Endodermal cell (in vitro differentiated cells): ENCODE data around the gene PLA2G3. TPM values are rescaled to one million over a fixed set of nuclear protein-coding genes. Genes with fewer than 3 reads are reported as not detected.

ENCODE experiments used
- DNase-seq: peaks from one replicate; pipeline ENCODE4 v3.0.0-alpha.2; 2017
- H3K27ac ChIP-seq: 2 replicates; pipeline ENCODE4 v1.5.1; 2013; ENCODE audit warnings: mild to moderate bottlenecking, low read depth, low read length, moderate library complexity
- H3K27me3 ChIP-seq: 2 replicates; pipeline ENCODE4 v1.6.1; 2013; ENCODE audit warnings: mild to moderate bottlenecking, low read length, moderate library complexity; ENCODE audit not compliant: insufficient read depth, control insufficient read depth, poor library complexity, severe bottlenecking
- H3K36me3 ChIP-seq: 2 replicates; pipeline ENCODE4 v1.7.0; 2013; ENCODE audit warnings: mild to moderate bottlenecking, low read length, moderate library complexity; ENCODE audit not compliant: control insufficient read depth, insufficient read depth
- H3K4me1 ChIP-seq: one replicate; pipeline ENCODE4 v1.7.0; 2013; ENCODE audit warnings: low read length; ENCODE audit not compliant: control insufficient read depth, insufficient read depth
- H3K4me3 ChIP-seq: 2 replicates; pipeline ENCODE4 v1.5.1; 2013; ENCODE audit warnings: mild to moderate bottlenecking, low read length, moderate library complexity
- H3K9ac ChIP-seq: 2 replicates; pipeline ENCODE4 v1.6.1; 2013; ENCODE audit warnings: mild to moderate bottlenecking, low read length, moderate library complexity; ENCODE audit not compliant: poor library complexity, severe bottlenecking; ENCODE audit errors: extremely low read depth
- H3K9me3 ChIP-seq: 2 replicates; pipeline ENCODE4 v1.6.1; 2013; ENCODE audit warnings: mild to moderate bottlenecking, low read length, moderate library complexity; ENCODE audit not compliant: control insufficient read depth
- H3K27ac Mint-ChIP-seq: 2 replicates; pipeline ENCODE4 v1.8.0; 2020; ENCODE audit warnings: mixed read lengths
- H3K27me3 Mint-ChIP-seq: 2 replicates; pipeline ENCODE4 v1.8.0; 2021; ENCODE audit warnings: mild to moderate bottlenecking, mixed read lengths; ENCODE audit not compliant: insufficient read depth
- H3K36me3 Mint-ChIP-seq: 2 replicates; pipeline ENCODE4 v1.8.0; 2020; ENCODE audit warnings: low read depth, mixed read lengths
- H3K4me1 Mint-ChIP-seq: 2 replicates; pipeline ENCODE4 v1.8.0; 2020; ENCODE audit warnings: mixed read lengths
- H3K4me3 Mint-ChIP-seq: 2 replicates; pipeline ENCODE4 v1.8.0; 2020; ENCODE audit warnings: mild to moderate bottlenecking, moderate library complexity, mixed read lengths
- H3K9me3 Mint-ChIP-seq: 2 replicates; pipeline ENCODE4 v1.8.0; 2020; ENCODE audit warnings: mild to moderate bottlenecking, mixed read lengths
- WGBS, 2 experiments: methylation state at CpG; one replicate each; pipeline versions ENCODE4 v1.1.5 to v1.1.7; 2013; ENCODE audit warnings: missing lambda C conversion rate in 2 of 2, mixed read lengths in 1 of 2; ENCODE audit not compliant: insufficient coverage in 1 of 2, insufficient read length in 1 of 2; 5-methylcytosine and 5-hydroxymethylcytosine counted together
- total RNA-seq, 2 donors: library from RNA; stranded (reverse); fragmentation: NEBNext Ultra II Directional in 1 of 2; extraction: Animal tissue kit (Norgen Biotek cat#: 25700) in 1 of 2; gene quantifications; 2 replicates in 1 of 2; 3 replicates in 1 of 2; pipeline ENCODE4 v1.2.1, GENCODE V29; 2021
- TF ChIP-seq, protein P1 (sequence below): fragments of 200-600 bp; sonication (generic); conservative IDR thresholded peaks from 2 replicates; pipeline ENCODE4 v1.5.0; 2021; ENCODE audit warnings: antibody characterized with exemption, mild to moderate bottlenecking

The PLA2G3 gene
- total RNA-seq, 2 donors from 2014 or later, result 4.1 to 4.6 TPM

DNA sequence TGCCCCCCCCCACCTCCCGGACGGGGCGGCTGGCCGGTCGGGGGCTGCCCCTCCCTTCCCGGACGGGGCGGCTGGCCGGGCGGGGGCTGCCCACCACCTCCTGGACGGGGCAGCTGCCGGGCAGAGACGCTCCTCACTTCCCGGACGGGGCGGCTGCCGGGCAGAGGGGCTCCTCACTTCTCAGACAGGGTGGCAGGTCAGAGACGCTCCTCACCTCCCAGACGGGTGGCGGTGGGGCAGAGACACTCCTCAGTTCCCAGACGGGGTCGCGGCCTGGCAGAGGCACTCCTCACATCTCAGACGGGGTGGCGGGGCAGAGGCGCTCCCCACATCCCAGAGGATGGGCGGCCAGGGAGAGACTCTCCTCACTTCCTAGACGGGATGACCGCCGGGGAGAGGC, 43.7 kb upstream of the PLA2G3 start:
- H3K4me1 ChIP-seq, result no peaks in the 10 kb centered on the region
- H3K9me3 Mint-ChIP-seq, result peaks cover 25% of the 10 kb centered on the region

DNA sequence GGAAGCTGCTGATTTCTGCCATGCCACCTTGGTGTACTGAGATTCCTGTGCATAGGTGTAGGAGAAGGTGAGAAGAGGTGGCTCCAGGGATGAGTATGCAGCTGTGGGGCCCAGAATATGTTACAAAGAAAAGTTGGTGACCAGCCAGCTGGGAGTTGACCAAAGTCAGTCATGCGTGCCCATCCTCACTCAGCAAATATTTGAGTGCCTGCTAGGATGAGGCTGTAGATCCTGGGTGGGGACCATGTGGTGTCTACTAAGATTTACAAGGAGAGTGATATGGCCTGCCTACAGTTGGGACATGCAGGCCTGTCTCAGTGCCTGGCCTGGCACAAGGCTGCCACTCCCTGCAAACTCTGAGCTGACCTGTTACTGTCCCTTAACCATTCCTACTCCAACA, 39.0 kb upstream of the PLA2G3 start:
- H3K9me3 Mint-ChIP-seq, result peaks cover 14% of the 10 kb centered on the region
- peaks cover 23% of the 10 kb centered on the region for H3K36me3 ChIP-seq
- H3K27me3 Mint-ChIP-seq, result no peaks in the 10 kb centered on the region
- no peak overlapping the region for H3K27ac Mint-ChIP-seq
- H3K4me1 ChIP-seq, result no peaks in the 10 kb centered on the region
- H3K9me3 ChIP-seq, result peaks cover 5% of the 10 kb centered on the region
- H3K27ac ChIP-seq, result no peak overlapping the region
- H3K36me3 Mint-ChIP-seq, result peaks cover 41% of the 10 kb centered on the region
- no peaks in the 10 kb centered on the region for H3K4me1 Mint-ChIP-seq
- H3K4me3 ChIP-seq, result no peak overlapping the region
- no peak overlapping the region for H3K4me3 Mint-ChIP-seq
- TF ChIP-seq, protein P1, sequence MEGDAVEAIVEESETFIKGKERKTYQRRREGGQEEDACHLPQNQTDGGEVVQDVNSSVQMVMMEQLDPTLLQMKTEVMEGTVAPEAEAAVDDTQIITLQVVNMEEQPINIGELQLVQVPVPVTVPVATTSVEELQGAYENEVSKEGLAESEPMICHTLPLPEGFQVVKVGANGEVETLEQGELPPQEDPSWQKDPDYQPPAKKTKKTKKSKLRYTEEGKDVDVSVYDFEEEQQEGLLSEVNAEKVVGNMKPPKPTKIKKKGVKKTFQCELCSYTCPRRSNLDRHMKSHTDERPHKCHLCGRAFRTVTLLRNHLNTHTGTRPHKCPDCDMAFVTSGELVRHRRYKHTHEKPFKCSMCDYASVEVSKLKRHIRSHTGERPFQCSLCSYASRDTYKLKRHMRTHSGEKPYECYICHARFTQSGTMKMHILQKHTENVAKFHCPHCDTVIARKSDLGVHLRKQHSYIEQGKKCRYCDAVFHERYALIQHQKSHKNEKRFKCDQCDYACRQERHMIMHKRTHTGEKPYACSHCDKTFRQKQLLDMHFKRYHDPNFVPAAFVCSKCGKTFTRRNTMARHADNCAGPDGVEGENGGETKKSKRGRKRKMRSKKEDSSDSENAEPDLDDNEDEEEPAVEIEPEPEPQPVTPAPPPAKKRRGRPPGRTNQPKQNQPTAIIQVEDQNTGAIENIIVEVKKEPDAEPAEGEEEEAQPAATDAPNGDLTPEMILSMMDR, result no peak
- H3K27me3 ChIP-seq, result no peaks in the 10 kb centered on the region
- DNase-seq, result no peak
- 97 to 100% methylated on average over 1 of the region's 1 CpG for WGBS, 2 experiments
- no peak overlapping the region for H3K9ac ChIP-seq

More for the DNA sequence above, 43.7 kb upstream of the PLA2G3 start:
- TF ChIP-seq, protein P1, result no peak
- peaks cover 37% of the 10 kb centered on the region for H3K36me3 ChIP-seq
- no peak for DNase-seq
- H3K27ac ChIP-seq, result no peak overlapping the region
- H3K4me1 Mint-ChIP-seq, result no peaks in the 10 kb centered on the region
- no peak overlapping the region for H3K4me3 Mint-ChIP-seq
- peaks cover 48% of the 10 kb centered on the region for H3K36me3 Mint-ChIP-seq
- no peak overlapping the region for H3K9ac ChIP-seq
- no peak overlapping the region for H3K27ac Mint-ChIP-seq
- H3K4me3 ChIP-seq, result no peak overlapping the region
- H3K27me3 ChIP-seq, result no peaks in the 10 kb centered on the region
- 93 to 95% methylated on average over 16 to 30 of the region's 30 CpGs for WGBS, 2 experiments
- H3K27me3 Mint-ChIP-seq, result no peaks in the 10 kb centered on the region
- H3K9me3 ChIP-seq, result peaks cover 5% of the 10 kb centered on the region

DNA sequence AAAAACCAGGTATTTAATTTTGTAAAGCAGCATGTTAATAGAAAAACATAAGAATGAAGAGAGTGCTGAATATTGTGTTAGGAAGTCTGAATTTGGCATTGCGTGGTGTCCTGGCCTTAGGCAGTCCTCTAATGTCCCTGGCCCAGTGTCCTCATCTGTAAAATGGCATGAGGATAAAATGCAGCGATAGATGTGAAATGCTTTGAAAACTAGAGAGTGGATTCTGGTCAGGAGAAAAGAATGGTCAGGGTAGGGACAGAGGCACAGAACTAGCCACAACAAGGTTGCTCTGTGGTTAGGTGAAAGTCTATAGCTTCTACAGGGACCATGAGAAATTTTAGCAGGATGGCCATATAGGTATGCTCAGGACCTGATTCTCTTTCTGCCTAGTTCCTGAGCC, 38.6 kb upstream of the PLA2G3 start:
- H3K36me3 ChIP-seq, result peaks cover 24% of the 10 kb centered on the region
- Mint-ChIP-seq H3K27ac (peak overlapping the region; percentile 52), H3K4me1 (no peaks in the 10 kb centered on the region), H3K9me3 (peaks cover 11% of the 10 kb centered on the region), H3K36me3 (peaks cover 40% of the 10 kb centered on the region), H3K27me3 (no peaks in the 10 kb centered on the region), H3K4me3 (no peak overlapping the region)
- H3K27ac ChIP-seq, result no peak overlapping the region
- H3K4me1 ChIP-seq, result no peaks in the 10 kb centered on the region
- no peak for DNase-seq
- H3K9me3 ChIP-seq, result peaks cover 5% of the 10 kb centered on the region
- H3K9ac ChIP-seq, result no peak overlapping the region
- TF ChIP-seq, protein P1, result no peak
- no peaks in the 10 kb centered on the region for H3K27me3 ChIP-seq
- H3K4me3 ChIP-seq, result no peak overlapping the region
- WGBS, 2 experiments, result 93 to 96% methylated on average over 2 of the region's 2 CpGs
